HG03378 (cell line): ENCODE measurements around the gene KBTBD4.
A peak's percentile ranks its signal among the peaks of the same experiment; 100 is the strongest.
"Not testable (repeated sequence)": the region's sequence is repeated elsewhere in the genome, so short reads cannot be mapped to it uniquely, and the experiment has no call there.

Source experiments
- ATAC-seq: cut with Tn5 transposase; IDR thresholded peaks from one replicate; pipeline ENCODE4 v1.9.1; 2021; ENCODE audit warnings: mild to moderate bottlenecking, moderate library complexity; ENCODE audit not compliant: unreplicated experiment

The KBTBD4 gene

DNA sequence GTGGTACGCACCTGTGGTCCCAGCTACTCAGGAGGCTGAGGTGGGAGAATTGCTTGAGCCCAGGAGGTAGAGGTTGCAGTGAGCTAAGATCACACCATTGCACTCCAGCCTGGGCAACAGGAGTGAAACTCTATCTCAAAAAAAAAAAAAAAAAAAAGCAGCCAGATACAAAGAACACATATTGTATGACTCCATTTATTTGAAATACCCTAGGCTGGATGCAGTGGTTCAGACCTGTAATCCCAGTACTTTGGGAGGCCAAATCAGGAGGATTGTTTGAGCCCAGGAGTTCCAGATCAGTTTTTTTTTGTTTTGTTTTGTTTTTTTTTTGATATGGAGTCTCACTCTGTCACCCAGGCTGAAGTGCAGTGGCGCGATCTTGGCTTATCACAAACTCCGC is 16.4 kb downstream of the KBTBD4 start:
- ATAC-seq = not testable (repeated sequence)

DNA sequence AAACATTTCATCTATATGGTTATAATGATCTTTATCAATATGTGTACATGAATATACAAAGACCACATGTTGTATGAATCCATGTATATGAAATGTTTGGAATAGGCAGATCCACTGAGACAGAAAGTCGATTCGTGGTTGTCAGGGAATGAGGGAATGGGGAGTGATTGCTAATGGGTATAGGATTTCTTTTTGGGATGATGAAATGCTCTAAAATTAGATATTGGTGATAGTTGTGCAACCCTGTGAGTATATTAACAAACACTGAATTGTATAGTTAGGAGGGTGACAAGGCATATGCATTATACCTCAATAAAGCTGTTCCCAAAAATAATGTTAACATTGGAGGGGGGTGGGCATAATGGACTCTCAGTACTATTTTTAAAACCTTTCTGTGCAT is 18.3 kb downstream of the KBTBD4 start:
- ATAC-seq = no peak

DNA sequence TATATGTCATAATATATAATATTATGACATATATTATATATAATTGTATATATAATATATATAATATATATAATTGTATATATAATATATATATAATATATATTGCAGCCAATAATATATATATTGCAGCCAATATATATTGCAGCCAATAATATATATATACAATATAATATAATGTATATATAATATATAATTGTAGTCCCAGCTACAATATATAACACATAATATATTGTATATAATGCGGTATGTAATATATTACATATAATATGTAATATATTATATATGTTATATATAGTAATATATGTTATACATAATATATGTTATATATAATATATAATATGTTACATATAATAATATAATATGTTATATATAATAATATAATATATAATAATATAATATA is 20.1 kb downstream of the KBTBD4 start:
- ATAC-seq = no peak

- ATAC-seq = not testable (repeated sequence)
Measured at GRCh38 chr11:47557004-47557403, 21.8 kb downstream of the KBTBD4 start.

DNA sequence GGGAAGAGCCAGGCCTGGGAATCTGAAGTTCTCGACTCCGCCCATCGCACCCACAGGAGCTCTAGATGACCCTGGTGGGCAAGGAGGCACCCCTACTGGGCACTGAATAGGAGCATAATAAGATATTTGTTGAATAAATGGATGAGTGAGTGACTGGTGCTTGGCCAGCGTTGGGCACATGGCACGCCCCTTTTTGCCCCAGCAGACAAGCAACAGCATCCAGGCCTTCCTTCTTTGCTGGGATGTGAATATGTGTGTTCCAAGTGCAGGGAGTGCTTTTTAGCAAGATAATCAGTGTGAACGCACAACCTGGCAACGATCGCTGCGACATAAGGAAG is 25.4 kb downstream of the KBTBD4 start:
- peak; percentile 35 for ATAC-seq

DNA sequence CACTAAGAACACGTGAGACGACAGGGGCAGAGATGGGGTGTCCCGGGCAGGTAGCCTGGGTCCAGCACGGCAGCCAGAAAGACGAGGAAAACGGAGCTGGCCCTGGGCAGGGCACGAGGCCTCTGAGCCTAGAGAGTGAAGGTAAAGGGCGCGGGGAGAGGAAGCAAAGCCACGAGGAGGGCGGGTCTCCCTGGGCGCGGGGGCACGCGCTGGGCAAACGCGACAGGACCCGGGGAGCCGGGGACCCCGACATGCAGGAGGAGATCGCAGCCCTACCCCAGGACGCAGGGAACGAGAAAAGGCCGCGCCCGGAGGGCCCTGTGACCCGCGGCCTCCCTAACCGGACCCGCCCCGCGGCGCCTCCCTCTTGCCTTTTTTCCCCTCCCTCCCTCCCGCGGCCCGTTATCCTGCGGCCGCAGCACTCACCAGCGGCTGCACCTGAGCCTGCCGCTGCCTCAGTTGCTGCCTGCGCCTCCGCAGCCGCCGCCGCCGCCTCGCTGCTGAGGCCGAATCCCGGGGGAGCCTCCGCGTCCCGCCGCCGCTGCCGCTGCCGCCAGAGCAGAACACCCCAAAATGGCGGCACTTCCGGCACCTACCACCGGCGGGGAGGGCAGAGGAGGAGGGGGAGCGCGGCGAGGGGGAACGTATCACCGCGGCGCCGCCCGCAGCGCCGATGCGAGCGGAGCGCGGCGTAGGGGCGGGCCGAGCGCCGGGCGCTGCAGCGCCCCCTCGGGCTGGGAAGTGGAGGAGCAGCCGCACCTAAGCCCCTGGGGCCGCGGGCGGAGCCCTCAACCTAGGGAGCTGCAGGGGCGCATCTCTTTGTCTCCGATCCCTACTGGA is 26.0 kb downstream of the KBTBD4 start, which contains the start of gene CELF1:
Gene CELF1, minus strand, starts transcription at position 567 of the 840 bp plus-strand sequence. CDS start 53,609 bp downstream, outside the sequence.
- peak; percentile 84 for ATAC-seq

DNA sequence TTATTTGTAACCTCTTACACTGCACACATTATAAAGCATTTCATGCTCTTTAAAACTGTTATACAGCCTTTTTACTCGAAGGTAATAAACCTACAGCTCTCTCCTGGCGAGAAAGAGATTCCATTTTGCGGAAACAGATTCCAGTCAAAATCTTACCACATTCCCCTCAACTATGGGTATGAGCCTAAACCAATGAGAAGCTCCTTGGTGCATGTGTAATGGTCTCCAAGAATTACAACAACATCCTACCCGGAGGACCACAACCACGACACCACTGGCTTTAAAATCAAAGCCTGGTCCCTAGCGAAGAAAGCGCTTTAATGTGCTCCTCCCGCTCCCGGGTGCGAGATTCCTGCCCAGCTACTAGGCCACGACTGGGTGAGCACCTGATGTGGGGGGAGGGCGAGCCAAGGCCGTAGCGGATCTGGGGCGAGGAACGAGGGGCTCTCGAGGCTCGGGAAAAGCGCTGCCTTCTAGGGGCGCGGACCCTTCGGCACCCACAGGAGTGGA is 26.7 kb downstream of the KBTBD4 start:
- ATAC-seq = no peak

DNA sequence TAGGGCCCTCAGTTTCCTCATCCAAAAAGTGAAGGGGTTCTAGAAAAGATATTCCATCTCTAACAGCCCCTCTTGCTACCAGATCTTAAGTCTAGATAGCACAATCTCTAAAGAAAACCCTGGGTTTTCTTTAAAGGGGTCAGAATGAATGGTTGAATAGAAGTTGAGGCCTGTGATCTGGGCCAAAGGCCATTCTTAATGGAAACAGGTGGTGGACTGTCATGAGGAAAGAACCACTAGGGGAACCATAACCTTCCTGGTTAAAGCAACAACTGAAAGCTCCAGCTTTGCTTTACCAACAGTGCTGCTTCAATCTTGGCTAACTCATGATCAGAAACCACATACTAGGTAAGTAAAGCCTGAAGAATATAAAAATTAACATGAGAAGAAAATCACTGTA is 27.7 kb downstream of the KBTBD4 start:
- ATAC-seq = no peak

- ATAC-seq = no peak
Measured at GRCh38 chr11:47550288-47551047, 28.3 kb downstream of the KBTBD4 start.

- not testable (repeated sequence) for ATAC-seq
Measured at GRCh38 chr11:47546274-47546673, 32.5 kb downstream of the KBTBD4 start.

DNA sequence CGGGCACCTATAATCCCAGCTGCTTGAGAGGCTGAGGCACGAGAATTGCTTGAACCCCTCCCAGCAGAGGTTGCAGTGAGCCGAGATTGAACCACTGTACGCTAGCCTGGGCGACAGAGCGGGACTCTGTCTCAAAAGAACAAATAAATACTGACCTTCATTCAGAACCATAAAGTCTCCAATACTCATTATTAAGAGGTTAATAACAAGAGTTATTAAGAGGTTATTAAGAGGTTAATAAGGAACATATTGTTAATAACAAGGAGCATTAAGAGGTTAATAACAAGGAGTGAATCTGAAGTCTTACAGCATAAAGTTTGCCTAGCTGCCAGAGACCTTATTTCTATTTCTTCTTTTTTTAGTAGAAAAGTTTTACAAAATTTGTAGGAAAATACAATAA is 33.5 kb downstream of the KBTBD4 start:
- ATAC-seq = no peak

DNA sequence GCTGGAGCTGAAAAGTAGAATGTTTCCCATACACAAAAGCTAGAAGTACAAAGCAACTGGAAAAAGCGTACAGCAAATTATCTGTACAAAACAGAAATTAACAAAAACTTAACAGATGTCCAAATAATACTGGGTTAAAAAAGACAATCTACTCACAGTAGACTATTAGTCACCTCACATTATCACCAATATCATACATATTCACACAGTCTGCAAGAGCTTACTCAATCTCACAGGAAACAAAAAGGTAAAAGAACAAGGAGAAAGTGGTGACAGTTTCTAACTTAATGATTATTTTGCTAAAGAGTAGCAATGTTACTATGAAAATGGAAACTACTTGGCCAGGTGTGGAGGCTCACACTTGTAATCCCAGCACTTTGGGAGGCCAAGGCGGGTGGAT is 37.7 kb downstream of the KBTBD4 start:
- ATAC-seq = no peak

- no peak for ATAC-seq
Measured at GRCh38 chr11:47539681-47540039, 39.1 kb downstream of the KBTBD4 start.

DNA sequence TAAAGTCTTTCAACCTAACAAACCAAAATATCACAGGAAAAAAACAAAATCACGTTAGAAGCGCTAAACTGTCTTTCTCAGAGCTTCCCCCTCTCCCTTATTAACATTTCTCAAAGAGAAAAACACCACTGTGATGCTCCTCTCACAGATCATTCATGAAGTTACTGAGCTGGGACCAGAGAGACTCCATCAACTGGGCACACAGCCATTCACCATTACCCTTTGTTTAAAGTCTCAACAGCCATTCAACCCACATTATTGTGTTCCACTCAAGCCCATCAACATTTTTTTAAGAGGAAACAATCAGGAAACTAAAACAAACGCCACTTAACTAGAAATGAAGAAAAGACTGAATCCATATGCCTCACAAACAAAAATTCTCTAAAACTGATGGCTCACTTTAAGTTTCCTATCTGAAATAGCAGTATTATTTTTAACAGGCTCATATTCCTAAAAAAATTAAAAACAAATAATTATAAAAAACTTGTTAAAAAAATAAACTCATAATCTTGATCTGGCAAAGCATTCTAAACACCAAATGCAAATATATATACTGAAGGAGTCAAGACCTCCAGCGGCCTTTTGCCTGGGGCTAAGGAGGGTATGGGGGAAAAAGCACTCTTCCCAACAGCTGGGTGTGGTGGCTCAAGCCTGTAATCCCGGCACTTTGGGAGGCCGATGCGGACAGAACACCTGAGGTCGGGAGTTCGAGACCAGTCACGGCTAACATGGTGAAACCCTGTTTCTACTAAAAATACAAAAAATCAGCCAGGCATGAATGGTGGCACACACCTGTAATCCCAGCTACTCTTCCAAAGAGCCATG is 39.8 kb downstream of the KBTBD4 start:
- no peak for ATAC-seq

- no peak for ATAC-seq
Measured at GRCh38 chr11:47536915-47537314, 41.9 kb downstream of the KBTBD4 start.

DNA sequence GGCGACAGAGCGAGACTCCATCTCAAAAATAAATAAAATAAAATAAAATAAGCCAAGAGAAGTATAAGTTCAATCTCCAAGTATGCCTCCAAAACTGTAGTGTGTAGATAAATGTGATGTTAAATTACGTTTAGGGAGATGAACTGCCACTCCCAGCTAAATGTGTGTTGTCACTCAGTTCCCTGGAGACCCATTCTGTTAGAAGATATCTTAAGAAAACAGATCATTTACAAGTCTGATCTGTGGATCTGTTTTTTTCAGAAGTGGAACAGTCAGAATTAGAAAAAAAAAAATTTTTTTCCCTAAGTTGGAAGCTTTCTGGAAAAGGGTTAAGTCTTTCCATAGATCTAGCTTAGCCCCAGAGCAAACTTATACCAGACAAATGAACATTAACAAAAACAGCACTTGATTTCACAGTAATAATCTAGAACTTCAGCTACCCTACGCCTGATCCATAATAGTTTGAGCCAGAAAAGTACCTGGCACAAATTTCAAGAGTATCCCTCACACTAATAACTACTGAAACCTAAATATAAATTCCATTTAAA is 44.0 kb downstream of the KBTBD4 start:
- no peak for ATAC-seq

DNA sequence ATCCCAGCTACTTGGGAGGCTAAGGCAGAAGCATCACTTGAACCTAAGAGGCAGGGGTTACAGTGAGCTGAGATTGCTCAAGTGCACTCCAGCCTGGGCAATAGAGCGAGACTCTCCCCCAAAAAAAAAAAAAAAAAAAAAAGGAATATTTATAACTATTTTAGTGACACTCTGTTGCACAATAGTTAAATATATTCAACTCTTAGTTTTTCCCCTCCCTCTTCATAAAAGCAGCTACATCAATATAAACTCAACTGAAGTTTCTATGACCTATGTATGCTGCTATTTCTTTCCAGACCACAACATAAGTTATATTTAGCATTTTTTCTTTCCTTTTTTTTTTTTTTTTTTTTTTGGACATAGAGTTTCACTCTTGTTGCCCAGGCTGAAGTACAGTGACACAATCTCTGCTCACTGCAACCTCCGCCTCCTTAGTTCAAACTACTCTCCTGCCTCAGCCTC is 45.0 kb downstream of the KBTBD4 start:
- no peak for ATAC-seq

DNA sequence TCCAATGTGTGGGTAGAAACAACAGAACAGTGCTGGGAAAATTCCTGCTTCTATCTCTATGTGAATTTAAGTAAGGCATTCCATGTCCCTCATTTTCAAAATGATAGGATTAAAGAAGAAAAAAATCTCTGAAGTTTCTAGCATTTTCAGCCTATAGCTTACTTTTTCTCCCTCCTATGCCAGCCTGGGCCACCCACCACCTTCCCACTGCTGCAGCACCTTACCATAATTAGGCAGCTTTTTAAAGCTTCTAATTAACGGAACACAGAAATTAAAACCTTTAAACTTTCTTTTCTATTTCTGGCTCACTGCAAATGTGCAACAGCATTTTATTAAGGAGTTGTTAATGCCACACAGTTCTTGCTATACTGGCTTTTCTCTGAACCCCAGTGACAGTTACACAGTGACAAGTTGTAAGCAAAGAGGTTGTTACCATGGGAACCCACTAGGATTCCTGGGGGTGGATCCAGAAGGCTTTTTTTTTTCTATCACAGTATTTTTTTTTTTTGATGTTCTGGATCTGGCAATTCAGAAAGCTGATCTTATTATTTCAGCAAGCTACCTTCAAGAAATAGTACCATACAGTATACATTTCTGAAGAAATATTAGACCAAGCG is 46.1 kb downstream of the KBTBD4 start:
- no peak for ATAC-seq

DNA sequence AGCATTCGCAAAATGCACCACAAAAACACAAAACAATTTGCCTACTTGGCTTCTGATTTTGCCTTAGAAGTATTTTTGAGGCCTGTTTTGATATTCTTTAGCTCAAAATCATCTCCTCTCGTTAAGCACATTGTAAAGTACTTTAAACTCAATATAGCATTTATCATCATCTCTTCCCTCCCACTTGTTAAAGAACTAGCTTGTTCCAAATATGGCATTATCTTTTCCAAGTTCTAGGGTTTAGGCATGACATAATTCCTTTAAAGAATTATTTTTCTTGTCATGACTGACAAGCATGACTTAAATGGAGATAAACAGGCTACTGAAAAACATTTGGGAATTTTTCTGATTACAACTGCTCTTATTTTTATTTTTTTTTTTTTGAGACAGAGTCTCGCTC is 47.1 kb downstream of the KBTBD4 start:
- no peak for ATAC-seq

GRCh38 chr11:47530721-47531120 is 48.0 kb downstream of the KBTBD4 start:
- ATAC-seq = not testable (repeated sequence)
